ENCODE data around the gene UCP2.

The UCP2 gene

DNA sequence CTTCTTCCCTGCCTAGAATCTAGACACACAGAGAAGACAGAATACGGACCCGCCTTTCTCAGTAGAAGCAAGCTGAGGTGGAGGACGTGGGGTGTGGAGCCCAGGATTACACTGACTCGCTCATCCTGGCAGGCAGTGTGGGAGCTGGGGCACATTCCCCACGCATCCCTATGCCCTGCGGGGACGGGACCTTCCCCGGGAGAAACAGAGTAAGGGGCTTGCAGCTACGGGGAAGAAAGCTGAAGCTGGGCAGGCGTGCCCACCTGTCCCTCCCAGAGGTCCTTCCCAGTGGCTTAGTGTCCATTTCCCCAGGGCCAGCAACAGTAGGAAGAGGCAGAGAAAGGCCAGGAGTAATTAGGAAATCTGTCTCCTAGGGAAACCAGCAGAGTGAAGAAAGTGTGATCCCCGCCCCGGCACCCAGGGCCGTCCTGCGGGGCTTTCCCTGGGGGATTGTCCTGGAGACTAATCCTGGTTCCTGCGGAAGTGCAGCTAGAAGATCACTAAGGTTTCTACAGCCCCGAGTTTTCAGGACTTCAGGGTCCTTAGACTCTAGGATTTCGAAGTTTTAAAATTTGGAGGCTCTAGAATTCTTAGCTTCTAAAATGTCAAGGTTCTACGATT is 24.0 kb downstream of the UCP2 start:
- Mint-ChIP-seq H3K4me1 (ENCODE audit: low read depth) (no peaks in the 10 kb centered on the region), H3K27me3 (ENCODE audit: low read depth) (no peaks in the 10 kb centered on the region), H3K9me3 (no peaks in the 10 kb centered on the region), H3K36me3 (ENCODE audit: low read depth) (no peaks in the 10 kb centered on the region), H3K27ac (no peak overlapping the region), H3K4me3 (no peak overlapping the region)
- DNase-seq (ENCODE audit: low spot score): no peak

DNA sequence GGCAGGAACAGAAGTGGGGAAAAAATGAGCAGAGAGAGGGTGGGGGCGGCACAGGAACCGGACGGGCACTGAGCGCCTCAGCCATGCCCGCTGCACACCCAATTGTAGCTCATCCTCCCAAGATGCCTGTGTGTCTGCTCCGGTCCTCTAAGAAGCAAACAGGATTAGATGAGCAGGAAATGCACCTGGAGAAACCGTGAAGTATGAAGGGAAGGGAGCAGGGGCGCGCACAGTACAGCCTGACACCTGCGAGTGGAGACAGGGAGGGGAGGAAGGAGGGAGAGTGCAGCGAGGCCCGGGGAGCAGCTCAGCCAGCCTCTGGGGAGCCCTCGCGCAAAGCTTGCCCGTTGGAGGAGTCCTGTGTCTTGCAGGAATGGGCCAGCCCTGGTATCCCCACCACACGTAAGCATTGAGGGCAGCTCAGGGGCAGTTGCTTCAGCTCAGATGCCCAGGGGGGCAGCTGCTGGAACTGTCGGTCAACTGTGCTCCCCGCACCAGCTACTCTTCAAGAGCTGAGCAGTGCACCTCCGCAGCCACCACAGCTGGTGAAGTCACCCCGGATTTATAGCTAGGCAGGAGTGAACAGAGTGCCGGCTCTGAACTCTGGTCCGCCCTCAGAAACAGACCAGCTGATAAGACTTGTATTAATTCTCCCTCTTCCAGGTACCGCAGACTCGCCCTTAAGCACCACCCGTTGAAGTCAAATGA is 24.8 kb downstream of the UCP2 start:
- H3K36me3 Mint-ChIP-seq (ENCODE audit: low read depth): no peaks in the 10 kb centered on the region
- H3K9me3 Mint-ChIP-seq: no peaks in the 10 kb centered on the region
- no peaks in the 10 kb centered on the region for H3K4me1 Mint-ChIP-seq (ENCODE audit: low read depth)
- H3K27me3 Mint-ChIP-seq (ENCODE audit: low read depth): no peaks in the 10 kb centered on the region
- no peak overlapping the region for H3K4me3 Mint-ChIP-seq
- H3K27ac Mint-ChIP-seq: no peak overlapping the region
- DNase-seq (ENCODE audit: low spot score): no peak

DNA sequence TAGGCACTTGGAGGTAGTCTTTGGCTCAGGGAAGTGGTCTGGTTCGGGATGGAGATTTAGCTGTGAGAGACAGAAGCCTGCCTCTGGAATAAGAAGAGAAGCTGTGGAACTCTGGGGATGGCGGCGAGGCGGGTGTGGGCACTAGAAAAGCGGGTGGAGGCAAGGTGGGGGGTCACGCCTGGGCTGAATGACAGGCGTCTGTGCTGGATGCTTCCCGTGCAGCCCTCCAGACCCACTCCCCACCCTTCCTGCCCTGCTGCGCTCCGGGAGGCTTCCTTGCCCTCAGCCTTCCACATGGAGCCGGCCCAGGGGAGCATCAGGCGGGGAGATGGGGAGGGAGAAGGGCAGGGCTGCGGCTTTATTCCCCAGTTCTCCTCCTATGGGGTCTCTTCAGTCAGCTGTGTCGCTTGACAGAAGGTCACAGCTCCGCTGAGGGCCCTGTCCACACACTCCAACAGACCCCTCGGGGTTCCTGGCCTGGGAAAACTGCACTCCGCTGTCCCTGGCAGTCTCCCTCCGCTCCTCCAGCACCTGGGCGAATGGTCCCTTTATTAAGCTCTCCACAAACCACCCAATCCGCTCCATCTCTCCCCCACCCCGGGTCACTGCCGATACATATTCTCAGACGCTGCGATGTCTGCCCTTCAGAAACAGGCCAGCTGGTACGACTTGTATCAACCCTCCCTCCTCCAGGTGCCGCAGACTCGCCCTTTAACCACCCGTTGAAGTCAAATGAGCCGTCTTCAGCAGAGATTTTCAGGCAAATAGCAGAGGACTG is 25.6 kb downstream of the UCP2 start:
- H3K27me3 Mint-ChIP-seq (ENCODE audit: low read depth): no peaks in the 10 kb centered on the region
- no peaks in the 10 kb centered on the region for H3K9me3 Mint-ChIP-seq
- no peak overlapping the region for H3K4me3 Mint-ChIP-seq
- no peaks in the 10 kb centered on the region for H3K36me3 Mint-ChIP-seq (ENCODE audit: low read depth)
- no peaks in the 10 kb centered on the region for H3K4me1 Mint-ChIP-seq (ENCODE audit: low read depth)
- no peak for DNase-seq (ENCODE audit: low spot score)
- H3K27ac Mint-ChIP-seq: no peak overlapping the region

DNA sequence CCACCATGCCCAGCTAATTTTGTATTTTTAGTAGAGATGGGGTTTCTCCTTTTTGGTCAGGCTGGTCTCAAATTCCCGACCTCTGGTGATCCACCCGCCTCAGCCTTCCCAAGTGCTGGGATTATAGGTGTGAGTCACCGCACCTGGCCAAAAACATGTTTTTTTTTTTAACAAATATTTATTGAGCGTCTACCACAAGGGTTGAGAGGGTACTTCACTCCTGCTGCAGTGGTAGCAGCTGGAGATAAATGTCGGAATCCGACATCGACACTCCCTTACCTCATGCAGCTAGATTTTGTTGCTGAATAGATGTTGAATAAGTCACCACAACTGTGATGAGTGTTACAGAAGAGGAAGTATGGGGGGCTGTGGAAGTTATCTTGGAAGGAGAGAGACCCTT is 30.8 kb downstream of the UCP2 start:
- no peaks in the 10 kb centered on the region for H3K9me3 Mint-ChIP-seq
- no peaks in the 10 kb centered on the region for H3K36me3 Mint-ChIP-seq (ENCODE audit: low read depth)
- H3K4me1 Mint-ChIP-seq (ENCODE audit: low read depth): no peaks in the 10 kb centered on the region
- no peaks in the 10 kb centered on the region for H3K27me3 Mint-ChIP-seq (ENCODE audit: low read depth)
- DNase-seq (ENCODE audit: low spot score): no peak
- H3K4me3 Mint-ChIP-seq: no peak overlapping the region
- no peak overlapping the region for H3K27ac Mint-ChIP-seq

DNA sequence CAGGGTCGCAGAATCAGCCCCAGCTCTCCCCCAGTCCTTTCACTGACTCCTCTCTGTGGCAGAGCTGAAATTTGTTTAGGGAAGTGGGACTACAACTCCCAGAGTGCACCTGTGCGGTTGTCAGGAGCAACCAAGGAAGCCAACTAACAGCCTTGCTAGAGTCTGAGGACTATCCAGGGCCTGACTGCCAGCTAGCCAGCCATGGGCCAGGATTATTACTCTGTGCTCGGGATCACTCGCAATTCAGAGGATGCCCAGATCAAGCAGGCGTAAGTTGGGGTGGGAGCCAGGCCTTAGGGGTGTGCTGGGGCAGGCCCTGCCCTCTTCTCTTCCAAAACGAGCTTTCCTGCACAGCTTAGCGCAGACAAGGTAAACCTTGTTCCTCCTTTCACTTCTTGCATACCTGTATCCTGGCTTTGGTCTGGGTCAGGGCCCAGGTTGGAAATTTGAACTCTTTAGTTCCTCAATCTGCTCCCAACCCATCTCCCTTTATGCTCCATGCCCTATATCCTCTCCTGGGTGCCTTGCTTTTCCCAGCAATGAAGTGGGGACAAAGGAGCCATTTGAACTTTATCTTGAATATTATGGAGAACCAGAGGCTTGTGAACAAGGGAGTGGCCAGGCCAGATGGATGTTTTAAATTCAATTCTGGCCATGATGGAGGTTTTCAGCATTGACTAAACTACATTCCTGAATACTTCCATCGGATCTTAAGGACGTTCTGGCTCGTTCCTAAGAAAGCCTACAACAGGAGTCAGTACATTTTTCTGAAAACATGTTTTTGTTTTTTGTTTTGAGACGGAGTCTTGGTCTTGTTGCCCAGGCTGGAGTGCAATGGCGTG is 31.6 kb downstream of the UCP2 start, which contains the start of gene DNAJB13:
Gene DNAJB13 (plus strand): TSS at position 158 of the 842 bp plus-strand sequence. CDS start 44 bp downstream, at position 202.
- Mint-ChIP-seq H3K27ac (no peak within 1 kb of the TSS), H3K4me1 (ENCODE audit: low read depth) (no peaks in the 10 kb centered on the region), H3K27me3 (ENCODE audit: low read depth) (no peaks in the 10 kb centered on the region), H3K36me3 (ENCODE audit: low read depth) (no peaks in the 10 kb centered on the region), H3K9me3 (no peaks in the 10 kb centered on the region), H3K4me3 (no peak within 1 kb of the TSS)
- no peak for DNase-seq (ENCODE audit: low spot score)

DNA sequence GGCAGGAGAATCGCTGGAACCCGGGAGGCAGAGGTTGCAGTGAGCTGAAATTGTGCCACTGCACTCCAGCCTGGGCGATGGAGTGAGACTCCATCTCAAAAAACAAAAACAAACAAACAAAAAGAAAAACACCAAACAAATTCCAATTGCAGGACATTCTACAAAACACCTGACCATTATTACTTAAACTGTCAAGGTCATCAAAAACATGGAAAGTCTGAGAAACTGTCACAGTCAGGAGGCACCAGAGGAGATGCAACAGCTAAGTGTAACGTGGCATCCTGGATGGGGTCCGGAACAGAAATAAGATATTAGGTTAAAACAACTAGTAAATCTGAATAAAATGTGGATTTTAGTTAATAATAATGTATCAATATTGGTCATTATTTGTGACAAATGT is 32.7 kb downstream of the UCP2 start:
- no peak overlapping the region for H3K4me3 Mint-ChIP-seq
- no peak overlapping the region for H3K27ac Mint-ChIP-seq
- no peaks in the 10 kb centered on the region for H3K27me3 Mint-ChIP-seq (ENCODE audit: low read depth)
- no peaks in the 10 kb centered on the region for H3K36me3 Mint-ChIP-seq (ENCODE audit: low read depth)
- no peaks in the 10 kb centered on the region for H3K4me1 Mint-ChIP-seq (ENCODE audit: low read depth)
- no peak for DNase-seq (ENCODE audit: low spot score)
- H3K9me3 Mint-ChIP-seq: no peaks in the 10 kb centered on the region

DNA sequence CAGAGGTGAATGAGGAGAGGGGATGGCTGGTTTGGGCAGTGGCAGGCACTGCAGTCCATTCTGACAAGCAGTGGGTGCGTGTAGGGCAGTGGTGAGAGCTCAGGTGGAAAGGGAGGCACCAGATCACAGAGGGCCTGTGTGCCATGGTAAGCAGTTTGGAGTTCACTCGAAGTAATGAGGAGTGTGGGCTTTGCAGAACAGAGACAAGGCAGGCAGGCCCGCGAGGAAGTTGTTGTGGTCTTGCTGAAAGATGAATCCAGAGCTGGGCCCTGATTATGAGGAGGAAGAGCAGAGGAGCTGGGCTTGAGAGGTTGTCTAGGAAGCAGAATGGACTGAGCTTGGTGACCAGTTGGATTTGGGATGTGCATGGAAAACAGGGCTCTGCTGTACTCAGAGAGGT is 33.4 kb downstream of the UCP2 start:
- Mint-ChIP-seq H3K27me3 (ENCODE audit: low read depth) (no peaks in the 10 kb centered on the region), H3K36me3 (ENCODE audit: low read depth) (no peaks in the 10 kb centered on the region), H3K4me1 (ENCODE audit: low read depth) (no peaks in the 10 kb centered on the region), H3K4me3 (no peak overlapping the region), H3K27ac (no peak overlapping the region), H3K9me3 (no peaks in the 10 kb centered on the region)
- no peak for DNase-seq (ENCODE audit: low spot score)

DNA sequence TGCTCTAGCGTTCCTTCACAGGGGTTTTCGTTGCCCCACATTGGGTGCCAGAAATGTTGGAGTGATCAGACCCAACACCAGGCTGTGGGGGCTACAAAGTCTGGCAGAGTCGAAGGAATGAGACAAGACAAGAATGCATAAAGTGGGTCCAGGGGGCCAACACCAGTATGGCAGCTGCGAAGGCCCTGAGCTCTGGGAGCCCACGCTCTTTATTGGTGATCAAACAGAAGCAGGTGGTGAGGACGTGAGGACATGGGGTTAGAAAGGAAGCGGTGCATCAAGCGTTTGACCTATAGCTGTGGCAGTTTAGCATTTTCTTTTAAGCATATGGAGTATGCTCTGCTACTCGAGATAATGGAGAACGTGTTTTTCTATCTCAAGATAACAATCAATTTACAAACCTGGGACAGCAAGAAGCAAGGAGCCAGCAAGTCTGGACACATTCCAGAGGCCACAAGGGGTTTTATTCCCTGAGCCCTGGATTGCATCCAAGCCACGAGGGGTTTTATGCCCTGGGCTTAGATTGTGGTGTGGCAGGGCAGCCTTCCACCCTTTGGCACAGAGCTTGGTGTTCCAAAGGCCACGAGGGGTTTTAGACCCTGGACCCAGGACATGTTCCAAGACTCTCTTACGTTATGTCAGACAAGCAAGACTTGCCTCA is 35.7 kb downstream of the UCP2 start:
- Mint-ChIP-seq H3K27ac (no peak overlapping the region), H3K9me3 (no peaks in the 10 kb centered on the region), H3K27me3 (ENCODE audit: low read depth) (no peaks in the 10 kb centered on the region), H3K4me3 (no peak overlapping the region), H3K4me1 (ENCODE audit: low read depth) (no peaks in the 10 kb centered on the region), H3K36me3 (ENCODE audit: low read depth) (no peaks in the 10 kb centered on the region)
- no peak for DNase-seq (ENCODE audit: low spot score)

DNA sequence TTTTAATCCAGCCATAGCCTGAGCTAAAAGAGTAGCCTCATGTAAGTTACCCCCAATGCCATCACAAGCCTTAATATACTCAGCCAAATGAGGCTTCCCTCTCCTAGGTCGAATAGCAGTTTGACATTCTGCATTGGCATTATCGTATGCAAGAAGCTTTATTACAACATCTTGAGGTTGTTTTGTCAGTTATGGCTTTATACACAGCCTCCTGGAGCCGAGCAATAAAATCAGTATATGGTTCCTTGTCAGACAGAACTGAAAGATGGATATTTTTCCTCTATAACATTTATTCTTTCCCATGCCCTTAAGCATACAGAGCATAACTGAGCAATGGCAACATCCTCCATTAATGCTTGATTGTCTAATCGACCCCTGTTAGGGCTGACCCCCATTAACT is 37.2 kb downstream of the UCP2 start:
- Mint-ChIP-seq H3K9me3 (no peaks in the 10 kb centered on the region), H3K4me1 (ENCODE audit: low read depth) (no peaks in the 10 kb centered on the region), H3K27ac (no peak overlapping the region), H3K4me3 (no peak overlapping the region), H3K36me3 (ENCODE audit: low read depth) (no peaks in the 10 kb centered on the region), H3K27me3 (ENCODE audit: low read depth) (no peaks in the 10 kb centered on the region)
- no peak for DNase-seq (ENCODE audit: low spot score)

DNA sequence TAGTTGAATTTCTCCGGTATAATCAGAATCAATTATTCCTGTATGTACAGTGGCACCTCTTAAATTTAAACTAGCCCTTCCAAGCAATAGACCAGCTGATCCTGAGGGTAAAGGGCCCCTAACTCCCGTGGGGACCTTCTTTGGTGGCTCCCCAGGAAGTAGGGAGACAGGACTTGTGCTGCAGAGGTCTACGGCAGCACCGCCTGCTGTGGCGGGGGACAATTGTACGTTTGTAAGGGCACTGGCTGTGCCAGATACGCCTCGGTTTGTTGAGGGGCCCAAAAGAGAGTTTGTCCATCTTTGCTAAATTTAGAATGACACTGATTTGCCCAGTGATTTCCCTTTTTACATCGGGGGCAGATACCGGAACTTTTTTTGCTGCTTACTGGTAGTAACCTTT is 37.7 kb downstream of the UCP2 start:
- Mint-ChIP-seq H3K36me3 (ENCODE audit: low read depth) (no peaks in the 10 kb centered on the region), H3K4me3 (no peak overlapping the region), H3K4me1 (ENCODE audit: low read depth) (no peaks in the 10 kb centered on the region), H3K27me3 (ENCODE audit: low read depth) (no peaks in the 10 kb centered on the region), H3K27ac (no peak overlapping the region), H3K9me3 (no peaks in the 10 kb centered on the region)
- DNase-seq (ENCODE audit: low spot score): no peak

DNA sequence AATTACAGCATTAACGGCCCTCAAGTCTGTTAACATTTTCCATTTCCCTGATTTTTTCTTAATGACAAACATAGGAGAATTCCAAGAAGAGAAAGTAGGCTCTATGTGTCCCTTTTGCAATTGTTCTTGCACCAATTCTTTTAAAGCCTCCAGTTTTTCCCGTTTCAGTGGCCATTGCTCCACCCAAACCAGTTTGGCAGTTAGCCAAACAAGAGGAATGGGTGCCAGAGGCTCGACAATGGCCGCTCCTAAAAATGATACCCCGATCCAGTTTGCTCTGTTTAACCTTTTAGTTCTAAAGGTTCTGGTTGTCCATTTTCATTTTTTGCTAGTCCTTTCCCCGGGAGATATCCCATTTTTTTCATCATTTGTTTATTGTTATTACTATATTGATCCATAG is 38.6 kb downstream of the UCP2 start:
- Mint-ChIP-seq H3K4me3 (no peak overlapping the region), H3K4me1 (ENCODE audit: low read depth) (no peaks in the 10 kb centered on the region), H3K27me3 (ENCODE audit: low read depth) (no peaks in the 10 kb centered on the region), H3K36me3 (ENCODE audit: low read depth) (no peaks in the 10 kb centered on the region), H3K27ac (no peak overlapping the region), H3K9me3 (no peaks in the 10 kb centered on the region)
- DNase-seq (ENCODE audit: low spot score): no peak

DNA sequence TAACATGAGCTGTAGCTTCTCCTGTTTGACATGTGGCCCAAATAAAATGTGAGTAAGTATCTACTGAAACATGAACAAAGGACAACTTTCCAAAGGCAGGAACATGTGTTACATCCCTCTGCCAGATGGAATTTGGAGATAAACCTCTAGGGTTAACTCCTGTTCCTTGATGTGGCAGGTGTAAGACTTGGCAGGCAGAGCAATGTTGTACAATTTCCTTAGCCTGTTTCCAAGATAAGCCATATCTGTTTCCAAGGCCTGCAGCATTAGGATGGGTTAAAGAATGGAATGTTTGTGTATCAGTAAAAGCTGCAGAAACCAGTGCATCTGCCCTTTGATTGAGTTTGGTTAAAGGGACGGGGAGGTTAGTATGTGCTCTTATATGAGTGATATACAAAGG is 40.6 kb downstream of the UCP2 start:
- H3K27me3 Mint-ChIP-seq (ENCODE audit: low read depth): no peaks in the 10 kb centered on the region
- no peak overlapping the region for H3K27ac Mint-ChIP-seq

DNA sequence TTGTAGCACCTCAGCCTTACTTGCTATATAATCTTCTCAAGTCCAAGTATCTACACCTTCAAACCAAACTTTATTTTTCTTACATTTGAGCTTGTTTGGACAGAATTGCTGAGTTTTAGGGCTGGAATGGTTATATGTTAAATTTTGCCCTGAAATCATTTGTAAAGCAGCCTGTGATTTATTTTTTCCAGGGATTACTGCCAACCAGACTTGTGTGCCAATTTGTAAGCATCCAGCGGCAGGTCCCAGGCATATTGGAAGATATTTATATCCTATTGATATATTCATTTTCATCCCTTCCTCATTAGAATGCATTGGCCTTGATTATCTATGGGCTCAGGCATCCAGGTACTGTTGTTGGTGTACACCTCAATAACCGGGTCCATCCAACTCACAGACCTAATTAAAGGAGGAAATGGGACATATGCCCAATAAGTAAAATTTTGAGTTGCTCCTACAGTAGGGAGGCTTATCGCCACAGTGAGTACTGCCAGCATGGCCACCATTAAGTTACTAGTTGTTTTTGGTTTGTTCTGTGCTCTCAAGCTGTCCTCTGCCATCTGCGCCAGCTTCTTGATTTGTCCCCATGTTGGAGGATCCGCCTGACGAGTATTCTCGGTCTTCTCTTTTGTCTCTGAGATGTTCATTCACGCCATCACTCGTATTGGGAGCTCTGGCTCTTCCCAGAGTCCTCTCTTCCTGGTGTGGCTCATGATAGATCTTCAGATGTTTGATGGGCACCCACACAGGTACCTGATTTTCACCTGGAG is 41.7 kb downstream of the UCP2 start:
- Mint-ChIP-seq H3K27ac (no peak overlapping the region), H3K9me3 (no peaks in the 10 kb centered on the region), H3K4me3 (no peak overlapping the region), H3K4me1 (ENCODE audit: low read depth) (no peaks in the 10 kb centered on the region), H3K36me3 (ENCODE audit: low read depth) (peaks cover 2% of the 10 kb centered on the region), H3K27me3 (ENCODE audit: low read depth) (no peaks in the 10 kb centered on the region)
- DNase-seq (ENCODE audit: low spot score): no peak

More for the DNA sequence above, 40.6 kb downstream of the UCP2 start:
- no peak for DNase-seq (ENCODE audit: low spot score)
- Mint-ChIP-seq H3K36me3 (ENCODE audit: low read depth) (peaks cover 2% of the 10 kb centered on the region), H3K9me3 (no peaks in the 10 kb centered on the region), H3K4me3 (no peak overlapping the region), H3K4me1 (ENCODE audit: low read depth) (no peaks in the 10 kb centered on the region)
